ENCODE results near the gene IQGAP1. TPM values are rescaled to one million over a fixed set of nuclear protein-coding genes. Genes with fewer than 3 reads are reported as not detected.

Gene IQGAP1
- total and polyA plus RNA-seq, 4 experiments from 2014 or later, result 86.1 to 132 (median 125) TPM

Other genes starting within 250 kb of the IQGAP1 start
- 10 to 100 TPM; 18.9 to 23.0 TPM for gene SEMA4B, start 186.9 kb upstream of the IQGAP1 start, total RNA-seq
- 10 to 100 TPM in 1 of 2 donors, 1 to 10 TPM in 1; 4.4 to 10.5 TPM for gene SEMA4B, start 186.9 kb upstream of the IQGAP1 start, polyA plus RNA-seq
- gene CIB1, start 154.3 kb upstream of the IQGAP1 start, total RNA-seq, result 10 to 100 TPM; 95.2 to 98.2 TPM
- gene CIB1, start 154.3 kb upstream of the IQGAP1 start, polyA plus RNA-seq, result 100 to 1,000 TPM; 259 to 345 TPM
- 10 to 100 TPM; 10.1 to 15.0 TPM for gene GDPGP1, start 154.0 kb upstream of the IQGAP1 start, total RNA-seq
- 1 to 10 TPM in 1 of 2 donors, under 1 TPM in 1; 0.58 to 2.0 TPM for gene GDPGP1, start 154.0 kb upstream of the IQGAP1 start, polyA plus RNA-seq
- gene TTLL13, start 138.7 kb upstream of the IQGAP1 start, total RNA-seq, result 1 to 10 TPM; 1.1 to 1.4 TPM
- gene TTLL13, start 138.7 kb upstream of the IQGAP1 start, polyA plus RNA-seq, result not detected
- gene NGRN, start 122.6 kb upstream of the IQGAP1 start, total RNA-seq, result 10 to 100 TPM; 53.7 to 59.2 TPM
- 10 to 100 TPM; 42.6 to 45.1 TPM for gene NGRN, start 122.6 kb upstream of the IQGAP1 start, polyA plus RNA-seq
- gene ZNF774, start 36.0 kb upstream of the IQGAP1 start, total RNA-seq, result under 1 TPM; 0.78 to 0.81 TPM
- not detected for gene ZNF774, start 36.0 kb upstream of the IQGAP1 start, polyA plus RNA-seq
- 10 to 100 TPM; 72.2 to 75.5 TPM for gene CRTC3, start 141.7 kb downstream of the IQGAP1 start, total RNA-seq
- gene CRTC3, start 141.7 kb downstream of the IQGAP1 start, polyA plus RNA-seq, result 10 to 100 TPM; 14.5 to 40.5 TPM

Measured in CD4-positive, alpha-beta memory T cell (primary cell).